AG09309 (cell line): Measurements from ENCODE around the gene USP11.

Experiments used
- DNase-seq: peaks from one replicate; pipeline ENCODE4 v3.0.0-alpha.2; 2010; ENCODE audit warnings: low read depth
- H3K4me3 ChIP-seq: 2 replicates; pipeline ENCODE4 v1.5.1; 2011; ENCODE audit warnings: mild to moderate bottlenecking, low read depth, low read length, moderate library complexity; ENCODE audit not compliant: control insufficient read depth
- TF ChIP-seq, protein P1 (sequence below): IDR thresholded peaks from 2 replicates; pipeline ENCODE4 v1.5.1; 2011; ENCODE audit warnings: mild to moderate bottlenecking, low read depth, low read length, inconsistent platforms; ENCODE audit not compliant: insufficient read depth, control insufficient read depth; ENCODE audit errors: missing control alignments

USP11 gene

GRCh38 chrX:47223476-47224250, 9.1 kb upstream of the USP11 start:
- TF ChIP-seq, protein P1, sequence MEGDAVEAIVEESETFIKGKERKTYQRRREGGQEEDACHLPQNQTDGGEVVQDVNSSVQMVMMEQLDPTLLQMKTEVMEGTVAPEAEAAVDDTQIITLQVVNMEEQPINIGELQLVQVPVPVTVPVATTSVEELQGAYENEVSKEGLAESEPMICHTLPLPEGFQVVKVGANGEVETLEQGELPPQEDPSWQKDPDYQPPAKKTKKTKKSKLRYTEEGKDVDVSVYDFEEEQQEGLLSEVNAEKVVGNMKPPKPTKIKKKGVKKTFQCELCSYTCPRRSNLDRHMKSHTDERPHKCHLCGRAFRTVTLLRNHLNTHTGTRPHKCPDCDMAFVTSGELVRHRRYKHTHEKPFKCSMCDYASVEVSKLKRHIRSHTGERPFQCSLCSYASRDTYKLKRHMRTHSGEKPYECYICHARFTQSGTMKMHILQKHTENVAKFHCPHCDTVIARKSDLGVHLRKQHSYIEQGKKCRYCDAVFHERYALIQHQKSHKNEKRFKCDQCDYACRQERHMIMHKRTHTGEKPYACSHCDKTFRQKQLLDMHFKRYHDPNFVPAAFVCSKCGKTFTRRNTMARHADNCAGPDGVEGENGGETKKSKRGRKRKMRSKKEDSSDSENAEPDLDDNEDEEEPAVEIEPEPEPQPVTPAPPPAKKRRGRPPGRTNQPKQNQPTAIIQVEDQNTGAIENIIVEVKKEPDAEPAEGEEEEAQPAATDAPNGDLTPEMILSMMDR = no peak
- H3K4me3 ChIP-seq = no peak overlapping the region
- DNase-seq = no peak

DNA sequence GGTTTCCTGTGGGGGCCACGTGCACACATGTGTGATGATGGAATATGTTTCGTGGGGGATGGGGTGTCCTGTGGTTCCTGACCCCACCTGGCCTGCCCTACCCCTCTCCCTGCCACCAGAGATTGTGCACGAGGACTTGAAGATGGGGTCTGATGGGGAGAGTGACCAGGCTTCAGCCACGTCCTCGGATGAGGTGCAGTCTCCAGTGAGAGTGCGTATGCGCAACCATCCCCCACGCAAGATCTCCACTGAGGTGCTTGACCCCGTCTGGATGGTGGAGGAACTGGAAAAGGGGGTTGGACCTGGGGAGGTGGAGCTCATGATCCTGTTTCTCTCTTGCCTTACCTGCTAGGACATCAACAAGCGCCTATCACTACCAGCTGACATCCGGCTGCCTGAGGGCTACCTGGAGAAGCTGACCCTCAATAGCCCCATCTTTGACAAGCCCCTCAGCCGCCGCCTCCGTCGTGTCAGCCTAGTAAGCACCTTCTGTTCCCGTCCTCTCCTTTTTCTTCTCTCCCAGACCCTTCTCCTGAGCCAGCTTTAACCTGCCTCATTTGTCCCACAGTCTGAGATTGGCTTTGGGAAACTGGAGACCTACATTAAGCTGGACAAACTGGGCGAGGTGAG, 8.4 kb upstream of the USP11 start:
- DNase-seq = no peak
- H3K4me3 ChIP-seq = no peak overlapping the region
- TF ChIP-seq, protein P1 = no peak

GRCh38 chrX:47224896-47225290, 7.9 kb upstream of the USP11 start:
- H3K4me3 ChIP-seq = no peak overlapping the region
- TF ChIP-seq, protein P1 = no peak

GRCh38 chrX:47226071-47226470, 6.7 kb upstream of the USP11 start:
- H3K4me3 ChIP-seq = no peak overlapping the region
- TF ChIP-seq, protein P1 = no peak
- DNase-seq = no peak

More at GRCh38 chrX:47224896-47225290, 7.9 kb upstream of the USP11 start:
- no peak for DNase-seq

- no peak for DNase-seq
- TF ChIP-seq, protein P1 = no peak
- H3K4me3 ChIP-seq = no peak overlapping the region
Measured at GRCh38 chrX:47226531-47227333, 6.1 kb upstream of the USP11 start.

DNA sequence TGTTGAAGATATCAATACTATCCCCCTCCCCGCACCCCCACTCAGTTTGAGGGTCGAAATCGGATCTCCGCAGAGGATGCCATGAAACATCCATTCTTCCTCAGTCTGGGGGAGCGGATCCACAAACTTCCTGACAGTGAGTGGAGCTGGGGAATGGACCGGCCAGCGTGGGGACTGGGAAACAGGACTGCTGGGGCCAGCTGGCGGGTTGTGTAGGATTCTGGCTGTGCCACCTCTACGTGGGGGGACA, 5.5 kb upstream of the USP11 start:
- no peak for DNase-seq
- TF ChIP-seq, protein P1 = no peak
- H3K4me3 ChIP-seq = no peak overlapping the region
